MM.1S (cell line): ENCODE data around the gene PPP4R1.

Experiments used
- DNase-seq: peaks from one replicate; pipeline ENCODE4 v3.0.0-alpha.2; 2015
- H2AFZ ChIP-seq: fragments of 300-600 bp; sonication (generic); 2 replicates; pipeline ENCODE4 v1.6.0; 2016; ENCODE audit warnings: antibody characterized with exemption, low read length
- H3F3A ChIP-seq: fragments of 300-600 bp; sonication (generic); 2 replicates; pipeline ENCODE4 v1.6.1; 2016; ENCODE audit warnings: mild to moderate bottlenecking, antibody characterized with exemption, low read length, moderate library complexity, mixed read lengths; ENCODE audit not compliant: insufficient read depth
- H3K27ac ChIP-seq: fragments of 300-600 bp; sonication (generic); 2 replicates; pipeline ENCODE4 v1.5.1; 2016; ENCODE audit warnings: mild to moderate bottlenecking, low read length
- H3K27me3 ChIP-seq: fragments of 300-600 bp; sonication (generic); replicated peaks from 2 replicates; pipeline ENCODE4 v1.6.0; 2016; ENCODE audit warnings: low read length; ENCODE audit not compliant: insufficient read depth
- H3K36me3 ChIP-seq: fragments of 300-600 bp; sonication (generic); replicated peaks from 2 replicates; pipeline ENCODE4 v1.6.1; 2016; ENCODE audit warnings: mild to moderate bottlenecking, low read length, mixed read lengths; ENCODE audit not compliant: insufficient read depth
- H3K4me1 ChIP-seq: fragments of 300-600 bp; sonication (generic); 2 replicates; pipeline ENCODE4 v1.6.1; 2016; ENCODE audit warnings: low read length, mixed read lengths
- H3K4me2 ChIP-seq: fragments of 300-600 bp; sonication (generic); 2 replicates; pipeline ENCODE4 v1.6.0; 2016; ENCODE audit warnings: low read depth, low read length
- H3K4me3 ChIP-seq: fragments of 300-600 bp; sonication (generic); 2 replicates; pipeline ENCODE4 v1.5.1; 2016; ENCODE audit warnings: low read length, mixed read lengths
- H3K79me2 ChIP-seq: fragments of 300-600 bp; sonication (generic); 2 replicates; pipeline ENCODE4 v1.6.1; 2016; ENCODE audit warnings: mixed run types, low read length, mixed read lengths
- H3K9ac ChIP-seq: fragments of 300-600 bp; sonication (generic); 2 replicates; pipeline ENCODE4 v1.6.1; 2016; ENCODE audit warnings: low read length, mixed read lengths
- H3K9me2 ChIP-seq: fragments of 300-600 bp; sonication (generic); replicated peaks from 2 replicates; pipeline ENCODE4 v1.6.1; 2016; ENCODE audit warnings: mild to moderate bottlenecking, low read length, mixed read lengths; ENCODE audit not compliant: insufficient read depth
- H3K9me3 ChIP-seq: fragments of 300-600 bp; sonication (generic); replicated peaks from 2 replicates; pipeline ENCODE4 v1.6.1; 2016; ENCODE audit warnings: mild to moderate bottlenecking, low read length, mixed read lengths; ENCODE audit not compliant: insufficient read depth
- H4K20me1 ChIP-seq: fragments of 300-600 bp; sonication (generic); 2 replicates; pipeline ENCODE4 v1.6.1; 2016; ENCODE audit warnings: mild to moderate bottlenecking, low read length, moderate library complexity, mixed read lengths; ENCODE audit not compliant: insufficient read depth
- EZH2 ChIP-seq: fragments of 300-600 bp; sonication (generic); optimal IDR thresholded peaks from 2 replicates; pipeline ENCODE3; 2017; ENCODE audit warnings: low read depth, mild to moderate bottlenecking, antibody characterized with exemption, low read length, mixed read lengths
- EZH2phosphoT487 ChIP-seq: fragments of 300-600 bp; sonication (generic); IDR thresholded peaks from 2 replicates; pipeline ENCODE4 v1.6.1; 2018; ENCODE audit warnings: antibody characterized with exemption, low read length
- TF ChIP-seq, protein P1 (sequence below): fragments of 300-600 bp; sonication (generic); IDR thresholded peaks from 2 replicates; pipeline ENCODE4 v1.5.1; 2016; ENCODE audit warnings: antibody characterized with exemption, low read length, mixed read lengths

Gene PPP4R1, protein sequence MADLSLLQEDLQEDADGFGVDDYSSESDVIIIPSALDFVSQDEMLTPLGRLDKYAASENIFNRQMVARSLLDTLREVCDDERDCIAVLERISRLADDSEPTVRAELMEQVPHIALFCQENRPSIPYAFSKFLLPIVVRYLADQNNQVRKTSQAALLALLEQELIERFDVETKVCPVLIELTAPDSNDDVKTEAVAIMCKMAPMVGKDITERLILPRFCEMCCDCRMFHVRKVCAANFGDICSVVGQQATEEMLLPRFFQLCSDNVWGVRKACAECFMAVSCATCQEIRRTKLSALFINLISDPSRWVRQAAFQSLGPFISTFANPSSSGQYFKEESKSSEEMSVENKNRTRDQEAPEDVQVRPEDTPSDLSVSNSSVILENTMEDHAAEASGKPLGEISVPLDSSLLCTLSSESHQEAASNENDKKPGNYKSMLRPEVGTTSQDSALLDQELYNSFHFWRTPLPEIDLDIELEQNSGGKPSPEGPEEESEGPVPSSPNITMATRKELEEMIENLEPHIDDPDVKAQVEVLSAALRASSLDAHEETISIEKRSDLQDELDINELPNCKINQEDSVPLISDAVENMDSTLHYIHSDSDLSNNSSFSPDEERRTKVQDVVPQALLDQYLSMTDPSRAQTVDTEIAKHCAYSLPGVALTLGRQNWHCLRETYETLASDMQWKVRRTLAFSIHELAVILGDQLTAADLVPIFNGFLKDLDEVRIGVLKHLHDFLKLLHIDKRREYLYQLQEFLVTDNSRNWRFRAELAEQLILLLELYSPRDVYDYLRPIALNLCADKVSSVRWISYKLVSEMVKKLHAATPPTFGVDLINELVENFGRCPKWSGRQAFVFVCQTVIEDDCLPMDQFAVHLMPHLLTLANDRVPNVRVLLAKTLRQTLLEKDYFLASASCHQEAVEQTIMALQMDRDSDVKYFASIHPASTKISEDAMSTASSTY

DNA sequence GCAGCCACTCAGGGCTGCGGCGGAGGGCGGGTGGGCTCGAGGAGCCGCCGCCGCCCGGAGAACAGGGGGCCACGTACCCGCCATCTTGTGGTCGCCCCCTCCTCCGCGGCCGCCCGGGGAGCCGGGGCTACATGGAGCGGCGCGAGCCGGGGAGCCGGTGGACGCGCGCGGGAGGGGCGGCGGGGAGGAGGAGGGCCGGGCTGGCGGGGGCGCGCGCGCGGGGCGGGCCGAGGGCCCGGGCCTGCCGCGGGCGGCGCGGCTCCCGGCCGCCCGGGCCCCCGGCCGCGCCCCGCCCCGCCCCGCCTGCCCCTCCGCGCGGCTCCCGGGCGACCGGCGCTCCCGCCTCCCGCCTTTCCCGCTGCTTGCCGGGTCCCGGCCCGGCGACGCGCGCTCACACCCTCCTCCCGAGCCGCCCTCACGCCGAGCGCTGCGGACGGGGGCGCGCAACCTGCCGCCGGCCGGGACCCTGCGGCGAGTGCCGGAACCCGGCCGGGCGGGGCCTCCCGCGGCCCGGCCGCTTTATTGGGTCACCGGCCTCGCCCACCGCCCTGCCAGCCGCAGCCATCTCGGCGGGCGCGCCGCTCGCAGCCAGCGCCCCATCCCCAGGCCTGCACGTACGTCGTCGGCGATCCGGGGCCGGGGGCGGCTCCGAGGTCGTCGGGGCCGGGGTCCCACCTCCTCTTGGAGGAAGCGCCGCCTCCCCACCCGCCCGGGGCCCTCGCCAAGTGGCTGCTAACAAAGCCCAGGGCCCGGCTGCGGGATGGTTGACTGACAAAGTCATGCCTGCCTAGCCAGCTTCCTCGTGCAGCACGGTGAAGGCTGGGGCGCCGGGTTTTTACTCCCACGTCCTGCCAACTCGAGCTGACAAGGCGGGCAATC is at the start of gene PPP4R1:
PPP4R1 (minus strand) TSS at position 159 of the 879 bp plus-strand sequence; CDS start at position 84, 75 bp downstream.
- no peaks in the 10 kb centered on the region for H3K36me3 ChIP-seq
- H3F3A ChIP-seq = peaks cover 22% of the 10 kb centered on the region
- peak within 1 kb of the TSS; percentile 56; the same call in 1 of the 2 replicates for H3K9ac ChIP-seq
- TF ChIP-seq, protein P1, sequence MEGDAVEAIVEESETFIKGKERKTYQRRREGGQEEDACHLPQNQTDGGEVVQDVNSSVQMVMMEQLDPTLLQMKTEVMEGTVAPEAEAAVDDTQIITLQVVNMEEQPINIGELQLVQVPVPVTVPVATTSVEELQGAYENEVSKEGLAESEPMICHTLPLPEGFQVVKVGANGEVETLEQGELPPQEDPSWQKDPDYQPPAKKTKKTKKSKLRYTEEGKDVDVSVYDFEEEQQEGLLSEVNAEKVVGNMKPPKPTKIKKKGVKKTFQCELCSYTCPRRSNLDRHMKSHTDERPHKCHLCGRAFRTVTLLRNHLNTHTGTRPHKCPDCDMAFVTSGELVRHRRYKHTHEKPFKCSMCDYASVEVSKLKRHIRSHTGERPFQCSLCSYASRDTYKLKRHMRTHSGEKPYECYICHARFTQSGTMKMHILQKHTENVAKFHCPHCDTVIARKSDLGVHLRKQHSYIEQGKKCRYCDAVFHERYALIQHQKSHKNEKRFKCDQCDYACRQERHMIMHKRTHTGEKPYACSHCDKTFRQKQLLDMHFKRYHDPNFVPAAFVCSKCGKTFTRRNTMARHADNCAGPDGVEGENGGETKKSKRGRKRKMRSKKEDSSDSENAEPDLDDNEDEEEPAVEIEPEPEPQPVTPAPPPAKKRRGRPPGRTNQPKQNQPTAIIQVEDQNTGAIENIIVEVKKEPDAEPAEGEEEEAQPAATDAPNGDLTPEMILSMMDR = no peak
- TF ChIP-seq EZH2 = no peak
- TF ChIP-seq EZH2phosphoT487 = no peak
- peak within 1 kb of the TSS; percentile 87 for H3K4me3 ChIP-seq
- H3K27me3 ChIP-seq = no peaks in the 10 kb centered on the region
- peaks cover 40% of the 10 kb centered on the region for H3K79me2 ChIP-seq
- no peaks in the 10 kb centered on the region for H3K9me2 ChIP-seq
- H3K27ac ChIP-seq = peak within 1 kb of the TSS; percentile 43; the same call in 1 of the 2 replicates
- no peaks in the 10 kb centered on the region for H4K20me1 ChIP-seq
- DNase-seq = peak; percentile 66
- peak within 1 kb of the TSS; percentile 82 for H2AFZ ChIP-seq
- H3K4me1 ChIP-seq = peaks cover 8% of the 10 kb centered on the region; the same call in 1 of the 2 replicates
- H3K4me2 ChIP-seq = peak within 1 kb of the TSS; percentile 99
- no peaks in the 10 kb centered on the region for H3K9me3 ChIP-seq

DNA sequence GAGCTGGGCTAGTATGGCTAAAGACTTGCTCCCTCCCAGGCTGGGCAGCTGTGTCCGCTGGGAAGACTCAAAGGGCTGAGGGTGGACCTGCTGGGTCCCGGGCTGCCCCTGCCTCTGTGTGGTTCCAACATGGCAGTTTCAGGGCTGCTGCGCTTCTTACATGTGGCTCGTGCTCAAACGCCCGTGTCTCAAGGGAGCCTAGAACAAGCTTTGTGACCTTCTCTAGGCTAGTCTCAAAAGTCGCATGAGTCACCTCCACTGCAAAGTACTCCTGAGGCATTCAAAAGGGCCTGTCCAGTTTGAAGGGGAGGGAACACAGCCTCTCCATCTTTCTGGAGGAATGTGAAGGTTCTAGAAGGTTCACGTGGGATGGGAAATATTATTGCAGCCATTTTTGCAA is 49.0 kb upstream of the PPP4R1 start:
- no peak for DNase-seq
- Histone ChIP-seq H3K79me2 (no peaks in the 10 kb centered on the region), H2AFZ (no peak overlapping the region), H3K36me3 (no peaks in the 10 kb centered on the region), H3K27me3 (no peaks in the 10 kb centered on the region), H3K9me2 (no peaks in the 10 kb centered on the region), H3K4me1 (no peaks in the 10 kb centered on the region), H3K4me2 (no peak overlapping the region), H3K9ac (no peak overlapping the region), H4K20me1 (no peaks in the 10 kb centered on the region), H3K9me3 (no peaks in the 10 kb centered on the region), H3F3A (no peaks in the 10 kb centered on the region), H3K27ac (no peak overlapping the region), H3K4me3 (no peak overlapping the region)
- TF ChIP-seq EZH2 (no peak), EZH2phosphoT487 (no peak)
- TF ChIP-seq, protein P1 = no peak

DNA sequence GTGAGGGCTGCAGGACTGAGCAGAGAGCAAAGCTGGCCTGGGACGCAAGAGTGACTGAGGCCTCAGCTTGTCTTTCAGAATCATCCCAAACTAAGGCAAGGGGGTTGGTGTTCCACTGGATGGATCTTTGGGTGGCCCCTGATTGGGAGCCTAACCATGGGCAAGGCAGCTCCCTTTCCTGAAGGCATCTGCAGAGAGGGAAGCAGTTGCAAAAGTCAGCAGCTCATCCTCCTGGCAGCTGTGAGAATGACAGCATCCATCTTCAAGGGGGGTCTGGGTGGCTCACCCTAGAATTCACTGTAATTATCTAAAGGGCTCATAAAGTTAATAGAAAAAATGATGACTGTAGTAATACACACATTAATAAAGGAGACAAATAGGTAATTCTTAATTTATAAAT is 47.2 kb upstream of the PPP4R1 start:
- Histone ChIP-seq H3K9ac (no peak overlapping the region), H3K27me3 (no peaks in the 10 kb centered on the region), H3K9me3 (no peaks in the 10 kb centered on the region), H3K4me2 (no peak overlapping the region), H3K79me2 (no peaks in the 10 kb centered on the region), H3K27ac (no peak overlapping the region), H3K4me3 (no peak overlapping the region), H3K4me1 (no peaks in the 10 kb centered on the region), H4K20me1 (no peaks in the 10 kb centered on the region), H3F3A (no peaks in the 10 kb centered on the region), H3K36me3 (no peaks in the 10 kb centered on the region), H3K9me2 (no peaks in the 10 kb centered on the region), H2AFZ (no peak overlapping the region)
- TF ChIP-seq, protein P1 = no peak
- TF ChIP-seq EZH2phosphoT487 = no peak
- no peak for TF ChIP-seq EZH2
- DNase-seq = no peak
